Right lobe of liver (tissue), 6 donors: Measurements from ENCODE around the gene TMEM100. TPM values are rescaled to one million over a fixed set of nuclear protein-coding genes. Genes with fewer than 3 reads are reported as not detected.
A peak's percentile ranks its signal among the peaks of the same experiment; 100 is the strongest.

Experiments
- ATAC-seq, 4 donors: fragments of 200-7000 bp; cut with Tn5 transposase; one replicate each; pipeline ENCODE4 v1.9.1; 2020; ENCODE audit warnings: mild to moderate bottlenecking in 4 of 4, moderate library complexity in 4 of 4
- DNase-seq, 3 donors: peaks; one replicate each; pipeline ENCODE4 v3.0.0-alpha.2; 2020
- H3K27ac ChIP-seq, 3 donors: fragments of 200-600 bp; one replicate each; pipeline ENCODE4 v1.8.0; 2022
- H3K27me3 ChIP-seq, 2 donors: fragments of 200-600 bp; one replicate each; pipeline ENCODE4 v1.8.0; 2022
- H3K36me3 ChIP-seq, 4 donors: fragments of 200-600 bp; sonication (generic) in 1 of 4; one replicate each; pipeline versions ENCODE4 v1.5.1 to v1.8.0; 2017 to 2022; ENCODE audit warnings: control low read depth in 1 of 4
- H3K4me1 ChIP-seq, 4 donors: fragments of 200-600 bp; sonication (generic) in 1 of 4; one replicate each; pipeline versions ENCODE4 v1.5.1 to v1.8.0; 2017 to 2022; ENCODE audit warnings: control low read depth in 1 of 4
- H3K4me3 ChIP-seq, 3 donors: fragments of 200-600 bp; one replicate each; pipeline ENCODE4 v1.8.0; 2022
- H3K9me3 ChIP-seq, 4 donors: fragments of 200-600 bp; sonication (generic) in 1 of 4; one replicate each; pipeline versions ENCODE4 v1.5.1 to v1.8.0; 2017 to 2022; ENCODE audit warnings: control low read depth in 1 of 4
- CTCF ChIP-seq, 4 donors: fragments of 200-600 bp in 3 of 4; fragments of 450-650 bp in 1 of 4; IDR thresholded peaks; one replicate each; pipeline versions ENCODE4 v1.5.1 to v1.8.0; 2016 to 2022; ENCODE audit warnings: antibody characterized with exemption in 4 of 4, mild to moderate bottlenecking in 2 of 4
- POLR2A ChIP-seq: fragments of 450-650 bp; IDR thresholded peaks from one replicate; pipeline ENCODE4 v1.6.1; 2017; ENCODE audit warnings: antibody characterized with exemption, mild to moderate bottlenecking
- WGBS: methylation state at CpG from one replicate; pipeline ENCODE4 v1.1.6; 2018; ENCODE audit warnings: low coverage, low lambda C conversion rate; ENCODE audit not compliant: insufficient coverage; ENCODE audit errors: missing lambda C conversion rate; 5-methylcytosine and 5-hydroxymethylcytosine counted together
- intact Hi-C, 2 donors: fragments of 100-400 bp; cut with DNase I; formaldehyde crosslinking; loops; one replicate each; pipeline versions ENCODE4 v1.11.2 to v1.14.1; 2022
- total RNA-seq, 6 experiments: library from RNA; depleted of rRNA in 2 of 6; stranded (reverse); fragments of >200 nt in 2 of 6; fragmentation: NEBNext Ultra II Directional in 3 of 6; extraction: Animal tissue kit (Norgen Biotek cat#: 25700) in 3 of 6; gene quantifications; one replicate each; pipeline versions ENCODE4 v1.1.0 to v1.2.4, GENCODE V29; 2016 to 2023
- donor health status: DM: no; HTN: yes; CAD: no.
- donor health status: DM: no; HTN: no; CAD: no.
- donor health status: DM: no; HTN: no; CAD: no.
- donor health status: DM: no; HTN: yes; CAD: no.
- donor health status: DM: no; HTN: yes; CAD: no.

TMEM100 gene
- total RNA-seq, 6 experiments from 2014 or later, result 1.8 to 8.3 (median 4.5) TPM

- intact Hi-C loops, result loop anchor here in 1 of 2 donors (10.0 kb wide), 1 partner anchor 124 kb away; no protein-coding TSS in a partner anchor
- ATAC-seq (no peak), DNase-seq (no peak)
- no peak overlapping the region for H3K27ac ChIP-seq
- peaks cover 0 to 33% (median 16%) of the 10 kb centered on the region in 4 donors for H3K4me1 ChIP-seq
- no peaks in the 10 kb centered on the region for H3K27me3 ChIP-seq
- H3K9me3 ChIP-seq, result no peaks in the 10 kb centered on the region
- TF ChIP-seq POLR2A (no peak), CTCF (IDR thresholded peaks at IDR 0.05) (no peak)
- no peak overlapping the region for H3K4me3 ChIP-seq
- WGBS, result 72% methylated on average over 3 of the region's 5 CpGs
- no peaks in the 10 kb centered on the region for H3K36me3 ChIP-seq
Observed at GRCh38 chr17:55728361-55728760, 5.7 kb upstream of the TMEM100 start.

GRCh38 chr17:55727920-55728319 lies 5.3 kb upstream of the TMEM100 start:
- TF ChIP-seq POLR2A, result no peak
- no peak for TF ChIP-seq CTCF (IDR thresholded peaks at IDR 0.05)
- peaks cover 0 to 29% (median 13%) of the 10 kb centered on the region in 4 donors for H3K4me1 ChIP-seq
- intact Hi-C loops, result loop anchor here in 1 of 2 donors (10.0 kb wide), 1 partner anchor 123 kb away; no protein-coding TSS in a partner anchor
- WGBS, result 91% methylated on average over 1 of the region's 1 CpG
- no peaks in the 10 kb centered on the region for H3K27me3 ChIP-seq
- H3K9me3 ChIP-seq, result no peaks in the 10 kb centered on the region
- no peak overlapping the region for H3K4me3 ChIP-seq
- ATAC-seq (no peak), DNase-seq (no peak)
- no peak overlapping the region for H3K27ac ChIP-seq
- H3K36me3 ChIP-seq, result no peaks in the 10 kb centered on the region

- no peaks in the 10 kb centered on the region for H3K9me3 ChIP-seq
- TF ChIP-seq CTCF (IDR thresholded peaks at IDR 0.05) (no peak), POLR2A (no peak)
- intact Hi-C loops, result loop anchor here in 1 of 2 donors (10.0 kb wide), 1 partner anchor 122 kb away; no protein-coding TSS in a partner anchor
- no peaks in the 10 kb centered on the region for H3K36me3 ChIP-seq
- H3K27ac ChIP-seq, result no peak overlapping the region
- ATAC-seq (no peak), DNase-seq (no peak)
- WGBS, result 91% methylated on average over 6 of the region's 6 CpGs
- H3K4me3 ChIP-seq, result no peak overlapping the region
- no peaks in the 10 kb centered on the region for H3K27me3 ChIP-seq
- H3K4me1 ChIP-seq, result peaks cover 0 to 29% (median 10%) of the 10 kb centered on the region in 4 donors
Observed at GRCh38 chr17:55727275-55727674, 4.6 kb upstream of the TMEM100 start.

- Histone ChIP-seq H3K4me1 (peaks cover 0 to 27% (median 8%) of the 10 kb centered on the region in 4 donors), H3K27ac (peak overlapping the region in 1 of 3 donors; percentile 15), H3K36me3 (no peaks in the 10 kb centered on the region), H3K9me3 (no peaks in the 10 kb centered on the region), H3K27me3 (no peaks in the 10 kb centered on the region), H3K4me3 (no peak overlapping the region)
- DNase-seq, result peak; percentile 44 to 77 (median 61)
- WGBS, result 42% methylated on average over 2 of the region's 2 CpGs
- intact Hi-C loops, result loop anchor here in 1 of 2 donors (10.0 kb wide), 1 partner anchor 122 kb away; no protein-coding TSS in a partner anchor
- peak; percentile 59 to 67 (median 63) for ATAC-seq
- TF ChIP-seq POLR2A (no peak), CTCF (IDR thresholded peaks at IDR 0.05) (no peak)
Observed at GRCh38 chr17:55726440-55726839, 3.8 kb upstream of the TMEM100 start.

- ATAC-seq, result no peak
- TF ChIP-seq CTCF (IDR thresholded peaks at IDR 0.05), result no peak
- Histone ChIP-seq H3K27ac (no peak overlapping the region), H3K36me3 (no peaks in the 10 kb centered on the region), H3K4me3 (no peak overlapping the region), H3K4me1 (peaks cover 0 to 12% (median 4%) of the 10 kb centered on the region in 4 donors), H3K27me3 (no peaks in the 10 kb centered on the region), H3K9me3 (no peaks in the 10 kb centered on the region)
- intact Hi-C loops, result loop anchor here in 1 of 2 donors (10.0 kb wide), 1 partner anchor 119 kb away; no protein-coding TSS in a partner anchor
- no peak for DNase-seq
Observed at GRCh38 chr17:55723488-55723848, 804 bp upstream of the TMEM100 start.
